DND-41 (cell line): Measurements from ENCODE around the gene CARD10.

Source experiments
- ATAC-seq: fragments of 200-7000 bp; cut with Tn5 transposase; 3 replicates; pipeline ENCODE4 v1.9.1; 2021; ENCODE audit warnings: low read depth; ENCODE audit not compliant: insufficient read depth
- DNase-seq: peaks from one replicate; pipeline ENCODE4 v3.0.0-alpha.2; 2020
- H2AFZ ChIP-seq: 2 replicates; pipeline ENCODE4 v1.6.0; 2012; ENCODE audit warnings: low read depth, low read length
- H3K27ac ChIP-seq: 2 replicates; pipeline ENCODE4 v1.5.1; 2012; ENCODE audit warnings: low read length, inconsistent platforms
- H3K27me3 ChIP-seq: fragments of 200-600 bp; sonication (generic); 2 replicates; pipeline ENCODE4 v1.6.0; 2012; ENCODE audit warnings: low read length, mild to moderate bottlenecking, inconsistent platforms; ENCODE audit not compliant: insufficient read depth, poor library complexity
- H3K36me3 ChIP-seq: 2 replicates; pipeline ENCODE4 v1.5.1; 2012; ENCODE audit warnings: low read length, inconsistent platforms; ENCODE audit not compliant: insufficient read depth
- H3K4me1 ChIP-seq: 2 replicates; pipeline ENCODE4 v1.5.1; 2012; ENCODE audit warnings: mild to moderate bottlenecking, low read length; ENCODE audit not compliant: insufficient read depth
- H3K4me2 ChIP-seq: 2 replicates; pipeline ENCODE4 v1.6.0; 2012; ENCODE audit warnings: mild to moderate bottlenecking, moderate library complexity, low read length, inconsistent platforms; ENCODE audit not compliant: insufficient read depth
- H3K4me3 ChIP-seq, 2 experiments: fragments of 200-600 bp in 1 of 2; shearing (Covaris generic) in 1 of 2; 2 replicates each; pipeline ENCODE4 v1.5.1; 2012 to 2016; ENCODE audit warnings: inconsistent platforms in 2 of 2, low read length in 2 of 2, mild to moderate bottlenecking in 2 of 2, low read depth in 1 of 2, moderate library complexity in 1 of 2
- H3K79me2 ChIP-seq: 2 replicates; pipeline ENCODE4 v1.6.0; 2012; ENCODE audit warnings: low read length, inconsistent platforms; ENCODE audit not compliant: insufficient read depth
- H3K9ac ChIP-seq: 2 replicates; pipeline ENCODE4 v1.6.0; 2012; ENCODE audit warnings: low read depth, mild to moderate bottlenecking, inconsistent platforms, low read length, moderate library complexity
- H3K9me3 ChIP-seq: 2 replicates; pipeline ENCODE4 v1.5.1; 2012; ENCODE audit warnings: low read length, moderate library complexity, mild to moderate bottlenecking, inconsistent platforms; ENCODE audit not compliant: insufficient read depth, severe bottlenecking
- H4K20me1 ChIP-seq: 2 replicates; pipeline ENCODE4 v1.6.0; 2012; ENCODE audit warnings: low read length; ENCODE audit not compliant: insufficient read depth
- CTCF ChIP-seq: IDR thresholded peaks from 2 replicates; pipeline ENCODE4 v1.5.1; 2012; ENCODE audit warnings: borderline replicate concordance, low read length, moderate library complexity, mild to moderate bottlenecking; ENCODE audit not compliant: poor library complexity, severe bottlenecking; ENCODE audit errors: extremely low read depth
- EZH2 ChIP-seq: IDR thresholded peaks from 3 replicates; pipeline ENCODE4 v1.6.1; 2012; ENCODE audit warnings: borderline replicate concordance, low read depth, mild to moderate bottlenecking, moderate library complexity, low read length, inconsistent platforms; ENCODE audit not compliant: severe bottlenecking

The CARD10 gene

GRCh38 chr22:37467391-37467955 lies 51.7 kb downstream of the CARD10 start:
- no peak overlapping the region for H3K4me2 ChIP-seq
- DNase-seq, result no peak
- no peaks in the 10 kb centered on the region for H3K4me1 ChIP-seq
- H3K36me3 ChIP-seq, result peaks cover 7% of the 10 kb centered on the region
- ATAC-seq, result no peak
- no peak overlapping the region for H3K27ac ChIP-seq
- H3K4me3 ChIP-seq, result no peak overlapping the region
- H3K79me2 ChIP-seq, result no peaks in the 10 kb centered on the region
- TF ChIP-seq EZH2 (no peak), CTCF (no peak)
- H2AFZ ChIP-seq, result no peak overlapping the region
- peaks cover 27% of the 10 kb centered on the region for H4K20me1 ChIP-seq
- no peaks in the 10 kb centered on the region for H3K27me3 ChIP-seq
- no peak overlapping the region for H3K9ac ChIP-seq
- H3K9me3 ChIP-seq, result no peaks in the 10 kb centered on the region

GRCh38 chr22:37464181-37464580 lies 55.0 kb downstream of the CARD10 start:
- Histone ChIP-seq H3K27me3 (no peaks in the 10 kb centered on the region), H3K4me2 (no peak overlapping the region), H3K9me3 (no peaks in the 10 kb centered on the region), H3K9ac (no peak overlapping the region), H3K4me1 (no peaks in the 10 kb centered on the region), H3K4me3 (no peak overlapping the region), H2AFZ (no peak overlapping the region), H3K79me2 (no peaks in the 10 kb centered on the region), H3K27ac (no peak overlapping the region), H3K36me3 (peaks cover 4% of the 10 kb centered on the region; the same call in 1 of the 2 replicates), H4K20me1 (peaks cover 20% of the 10 kb centered on the region)
- no peak for TF ChIP-seq CTCF
- TF ChIP-seq EZH2, result no peak
- ATAC-seq, result no peak
- no peak for DNase-seq

GRCh38 chr22:37462983-37463382 lies 56.2 kb downstream of the CARD10 start:
- peak; percentile 59 for DNase-seq
- peak; percentile 81 for ATAC-seq
- H3K36me3 ChIP-seq, result peaks cover 4% of the 10 kb centered on the region; the same call in 1 of the 2 replicates
- H4K20me1 ChIP-seq, result peaks cover 15% of the 10 kb centered on the region
- no peak overlapping the region for H3K9ac ChIP-seq
- no peak overlapping the region for H3K4me3 ChIP-seq
- no peak overlapping the region for H2AFZ ChIP-seq
- H3K9me3 ChIP-seq, result no peaks in the 10 kb centered on the region
- H3K27me3 ChIP-seq, result no peaks in the 10 kb centered on the region
- H3K4me2 ChIP-seq, result no peak overlapping the region
- H3K79me2 ChIP-seq, result no peaks in the 10 kb centered on the region
- TF ChIP-seq CTCF (no peak), EZH2 (no peak)
- no peak overlapping the region for H3K27ac ChIP-seq
- H3K4me1 ChIP-seq, result no peaks in the 10 kb centered on the region

GRCh38 chr22:37462436-37462835 lies 56.8 kb downstream of the CARD10 start:
- Histone ChIP-seq H2AFZ (no peak overlapping the region), H4K20me1 (peaks cover 15% of the 10 kb centered on the region), H3K27me3 (no peaks in the 10 kb centered on the region), H3K9ac (no peak overlapping the region), H3K4me3 (no peak overlapping the region), H3K79me2 (no peaks in the 10 kb centered on the region), H3K9me3 (no peaks in the 10 kb centered on the region), H3K27ac (no peak overlapping the region), H3K4me2 (no peak overlapping the region), H3K4me1 (no peaks in the 10 kb centered on the region), H3K36me3 (peaks cover 4% of the 10 kb centered on the region; the same call in 1 of the 2 replicates)
- ATAC-seq, result no peak
- DNase-seq, result no peak
- TF ChIP-seq CTCF (no peak), EZH2 (no peak)
